ENCODE data around the gene BMERB1.
"Not testable (repeated sequence)": the region's sequence is repeated elsewhere in the genome, so short reads cannot be mapped to it uniquely, and the experiment has no call there.

BMERB1 gene

DNA sequence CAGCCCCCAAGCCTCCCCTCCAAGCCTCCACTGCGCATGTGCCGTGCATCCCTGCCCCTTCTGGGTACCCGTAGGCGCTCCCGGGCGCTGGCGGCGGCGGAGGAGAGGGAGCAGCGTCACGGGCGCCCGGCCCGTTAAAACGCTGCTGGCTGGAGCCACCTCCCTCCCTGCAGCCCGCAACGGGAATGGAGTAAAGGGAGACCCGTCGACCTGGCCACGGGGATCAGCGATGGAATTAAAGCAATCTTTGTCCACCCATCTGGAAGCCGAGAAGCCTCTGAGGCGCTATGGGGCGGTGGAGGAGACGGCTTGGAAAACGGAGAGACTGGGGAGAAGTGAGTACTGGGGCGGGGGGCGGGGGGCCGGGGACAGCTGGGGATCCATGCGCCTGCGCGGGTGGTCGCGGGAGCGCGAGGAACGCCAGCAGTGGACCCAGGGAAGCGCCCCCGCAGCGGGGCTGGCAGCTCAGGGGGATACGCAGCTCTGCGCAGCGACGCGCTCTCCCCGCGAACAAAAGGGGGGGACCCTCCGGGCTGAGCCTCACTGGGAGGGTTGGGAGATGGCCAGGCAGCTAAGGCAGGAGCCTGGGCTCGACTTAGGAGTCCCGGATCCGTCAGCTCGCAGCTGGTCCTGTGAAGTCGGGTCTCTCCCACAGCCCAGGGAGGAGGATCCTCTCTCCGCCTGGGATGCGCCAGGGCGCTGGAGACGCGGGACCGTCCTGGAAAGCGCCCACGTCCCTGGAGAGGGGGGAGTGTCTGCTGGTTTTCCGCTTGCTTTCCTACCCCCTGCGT lies at the start of gene BMERB1:
TSS of gene BMERB1 (plus strand) at position 164 of the 791 bp plus-strand sequence. CDS start at position 230, 66 bp downstream.
- DNase-seq: peak; percentile 53

DNA sequence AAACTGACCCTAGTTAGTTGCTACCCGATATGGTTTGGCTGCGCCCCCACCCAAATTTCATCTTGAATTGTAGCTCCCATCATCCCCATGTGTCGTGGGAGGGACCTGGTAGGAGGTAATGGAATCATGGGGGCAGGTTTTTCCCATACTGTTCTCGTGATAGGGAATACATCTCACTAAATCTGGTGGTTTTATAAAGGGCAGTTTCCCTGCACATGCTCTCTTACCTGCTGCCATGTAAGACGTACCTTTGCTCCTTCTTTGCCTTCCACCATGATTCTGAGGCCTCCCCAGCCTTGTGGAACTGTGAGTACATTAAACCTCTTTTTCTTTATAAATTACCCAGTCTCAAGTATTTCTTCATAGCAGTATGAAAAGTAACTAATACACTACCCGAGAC lies 46.3 kb upstream of the BMERB1 start:
- not testable (repeated sequence) for DNase-seq

DNA sequence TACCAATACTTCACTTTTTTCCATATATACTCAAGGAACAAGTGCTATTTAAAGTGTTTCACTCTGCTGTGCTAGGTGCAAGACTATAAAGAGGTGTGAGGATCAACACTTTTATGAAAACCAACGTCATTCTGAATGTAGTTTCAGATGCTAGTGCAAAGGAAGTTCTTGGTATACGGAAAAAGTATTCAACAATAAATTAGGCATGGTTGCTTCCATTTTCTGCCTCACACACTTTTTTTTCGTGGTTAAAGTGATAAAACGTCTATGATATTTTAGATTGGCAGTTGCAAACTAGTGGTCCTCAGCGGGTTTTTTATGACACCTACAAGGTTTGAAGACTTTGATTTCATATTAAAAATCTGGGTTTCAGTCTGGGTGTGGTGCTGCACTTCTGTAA lies 44.5 kb upstream of the BMERB1 start:
- DNase-seq: not testable (repeated sequence)

GRCh38 chr16:15393025-15393424 lies 41.4 kb upstream of the BMERB1 start:
- not testable (repeated sequence) for DNase-seq

- peak; percentile 46 for DNase-seq
Observed at GRCh38 chr16:15395631-15396508, 38.5 kb upstream of the BMERB1 start, which contains the start of gene MPV17L. Gene MPV17L (plus strand): TSS chr16:15395754. CDS start chr16:15395898, 144 bp downstream.

GRCh38 chr16:15396509-15396829 lies 37.9 kb upstream of the BMERB1 start:
- DNase-seq: not testable (repeated sequence)

DNA sequence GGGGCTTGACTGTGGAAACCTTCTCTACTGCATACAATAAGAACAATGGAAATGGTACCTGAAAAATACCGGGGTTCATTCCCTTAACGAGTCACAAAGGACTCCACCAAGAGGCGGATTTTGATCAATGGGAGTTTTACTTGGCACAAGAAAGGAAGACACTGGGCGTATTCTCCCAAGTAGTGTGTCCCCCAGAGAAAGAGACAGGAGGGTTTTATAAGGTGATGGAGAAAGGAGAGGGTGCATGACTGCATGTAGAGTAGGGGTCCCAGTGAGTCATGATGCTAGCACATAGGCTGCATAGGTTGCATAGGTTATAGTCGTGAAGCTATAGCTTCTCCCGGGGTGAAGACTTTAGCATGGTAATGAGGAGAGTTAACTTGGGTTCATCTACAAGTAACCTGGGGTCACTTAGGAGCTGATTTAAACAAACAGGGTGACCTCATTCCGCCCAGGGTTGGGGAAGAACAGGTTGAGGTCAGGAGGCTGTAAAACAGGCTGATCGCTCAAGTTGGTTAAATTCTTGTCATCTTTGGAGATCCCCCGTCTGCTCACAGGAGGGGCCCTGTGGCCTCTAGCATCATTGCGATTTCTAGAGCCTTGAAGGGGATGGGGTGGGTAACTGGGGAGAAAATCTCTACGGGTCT lies 37.3 kb upstream of the BMERB1 start:
- DNase-seq: no peak

GRCh38 chr16:15398618-15399316 lies 35.6 kb upstream of the BMERB1 start:
- DNase-seq: no peak

- no peak for DNase-seq
Observed at GRCh38 chr16:15399317-15399716, 35.1 kb upstream of the BMERB1 start.

DNA sequence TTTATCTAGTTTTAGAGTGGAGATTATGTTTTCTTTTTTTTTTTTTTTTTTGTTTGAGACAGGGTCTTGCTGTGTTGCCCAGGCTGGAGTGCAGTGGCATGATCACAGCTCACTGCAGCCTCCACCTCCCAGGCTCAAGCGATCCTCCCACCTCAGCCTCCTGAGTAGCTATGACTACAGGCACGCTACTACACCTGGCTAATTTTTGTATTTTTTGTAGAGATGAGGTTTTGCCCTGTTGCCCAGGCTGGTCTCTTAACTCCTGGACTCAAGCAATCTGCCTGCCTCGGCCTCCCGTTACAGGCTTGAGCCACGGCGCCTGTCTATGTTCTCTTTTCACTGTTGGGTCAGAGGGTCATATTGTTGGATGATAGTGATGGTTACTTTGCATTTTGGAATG lies 34.1 kb upstream of the BMERB1 start:
- DNase-seq: not testable (repeated sequence)

DNA sequence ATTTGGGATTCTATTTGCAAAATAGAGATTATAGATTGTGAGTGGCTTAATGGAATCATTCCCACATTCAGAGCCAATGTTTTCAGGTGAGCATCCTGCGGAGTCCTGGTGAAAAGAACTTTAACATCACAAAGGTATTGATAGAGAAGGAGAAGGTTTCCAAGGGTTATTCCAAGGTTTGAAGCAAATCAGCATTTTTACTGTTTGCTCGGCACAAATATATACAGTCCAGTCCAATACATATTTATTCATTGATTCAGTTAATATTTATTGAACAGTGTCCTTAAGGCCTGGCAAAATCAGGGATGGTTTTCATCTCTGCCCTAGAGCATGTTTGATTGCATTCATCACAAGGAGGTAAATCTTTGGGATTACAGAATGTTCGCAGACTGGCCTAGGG lies 32.4 kb upstream of the BMERB1 start:
- no peak for DNase-seq

GRCh38 chr16:15403392-15403995 lies 30.9 kb upstream of the BMERB1 start:
- no peak for DNase-seq

- DNase-seq: not testable (repeated sequence)
Observed at GRCh38 chr16:15404091-15404490, 30.3 kb upstream of the BMERB1 start.

- DNase-seq: no peak
Observed at GRCh38 chr16:15404792-15405191, 29.6 kb upstream of the BMERB1 start.

DNA sequence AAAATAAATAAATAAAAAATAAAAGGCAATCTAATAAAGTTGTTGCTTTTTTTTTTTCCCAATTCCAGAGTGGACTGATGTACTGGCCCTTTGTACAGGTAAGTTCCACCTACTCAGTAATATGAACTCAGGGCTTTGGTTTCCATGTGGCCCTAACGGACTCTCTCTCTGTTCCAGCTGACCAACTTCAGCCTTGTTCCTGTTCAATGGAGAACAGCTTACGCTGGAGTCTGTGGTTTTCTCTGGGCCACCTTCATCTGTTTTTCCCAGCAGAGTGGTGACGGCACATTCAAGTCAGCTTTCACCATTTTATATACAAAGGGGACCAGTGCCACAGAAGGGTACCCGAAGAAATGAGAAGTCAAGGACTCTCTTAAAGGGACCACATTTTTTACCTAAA lies 26.6 kb upstream of the BMERB1 start:
- not testable (repeated sequence) for DNase-seq

- not testable (repeated sequence) for DNase-seq
Observed at GRCh38 chr16:15409476-15409875, 24.9 kb upstream of the BMERB1 start.

GRCh38 chr16:15415511-15415985 lies 18.8 kb upstream of the BMERB1 start:
- DNase-seq: no peak

GRCh38 chr16:15417197-15417596 lies 17.2 kb upstream of the BMERB1 start:
- no peak for DNase-seq

DNA sequence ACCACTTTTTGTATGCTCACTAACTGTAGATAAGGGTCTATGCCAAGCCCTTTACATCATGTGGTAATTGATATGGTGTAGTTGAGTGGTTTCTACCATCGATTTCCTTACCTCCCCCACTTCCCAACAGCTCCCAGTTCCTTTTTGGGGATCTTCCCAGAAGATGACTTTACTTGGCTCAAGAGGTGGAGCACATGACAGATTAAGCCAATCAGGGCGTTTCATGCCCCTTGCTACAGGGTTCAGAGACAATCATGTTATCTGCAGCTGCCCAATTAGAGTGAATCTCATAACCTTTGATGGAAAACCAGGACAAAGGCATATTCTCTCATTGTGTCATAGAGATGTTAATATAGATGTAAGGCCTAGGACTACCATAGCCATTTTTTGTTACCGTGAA lies 16.2 kb upstream of the BMERB1 start:
- DNase-seq: no peak

- DNase-seq: not testable (repeated sequence)
Observed at GRCh38 chr16:15421696-15422095, 12.7 kb upstream of the BMERB1 start.

- DNase-seq: no peak
Observed at GRCh38 chr16:15422222-15422621, 12.2 kb upstream of the BMERB1 start.

DNA sequence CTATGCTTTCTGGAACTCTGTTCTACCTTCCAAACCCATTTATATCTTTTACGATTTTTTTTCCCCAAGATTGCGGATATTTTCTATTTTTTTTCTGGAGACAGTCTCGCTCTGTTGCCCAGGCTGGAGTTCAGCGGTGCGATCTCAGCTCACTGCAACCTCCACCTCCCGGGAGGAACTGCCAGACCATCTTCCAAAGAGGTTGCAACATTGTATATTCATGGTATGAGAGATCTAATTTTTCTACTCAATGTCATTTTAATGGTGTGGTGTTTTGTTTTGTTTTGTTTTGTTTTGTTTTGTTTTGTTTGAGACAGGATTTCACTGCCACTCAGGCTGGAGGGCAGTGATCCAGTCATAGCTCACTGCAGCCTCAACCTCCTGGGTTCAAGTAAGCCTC lies 8.5 kb upstream of the BMERB1 start:
- DNase-seq: no peak

Data from NCI-H69 (cell line).